K562 (cell line): ENCODE data around the gene RORB.

Experiments used
- ATF7 ChIP-seq: fragments of 450-650 bp; IDR thresholded peaks from 2 replicates; pipeline ENCODE4 v1.7.1; 2014; ENCODE audit warnings: mild to moderate bottlenecking, moderate library complexity
- EP300 ChIP-seq: IDR thresholded peaks from 2 replicates; pipeline ENCODE4 v1.6.1; 2012; ENCODE audit warnings: low read length, improper control_type of control experiment
- POLR2A ChIP-seq: fragments of 450-650 bp; conservative IDR thresholded peaks from 2 replicates; pipeline ENCODE4 v1.6.1; 2016
- POU5F1 ChIP-seq: fragments of 150-350 bp; IDR thresholded peaks from 2 replicates; pipeline ENCODE4 v1.6.1; 2014; ENCODE audit warnings: borderline replicate concordance, low read length, low read depth, mild to moderate bottlenecking; ENCODE audit not compliant: partially characterized antibody
- ZFP1 ChIP-seq: fragments of 450-650 bp; formaldehyde crosslinking; IDR thresholded peaks from 2 replicates; pipeline ENCODE4 v1.4.0; 2020; ENCODE audit warnings: mild to moderate bottlenecking, mixed read lengths
- ZFX ChIP-seq: sonication (generic); formaldehyde crosslinking; IDR thresholded peaks from 2 replicates; pipeline ENCODE4 v1.8.0; 2022; ENCODE audit warnings: mild to moderate bottlenecking, missing genetic modification reagents, moderate library complexity
- TF ChIP-seq, protein P1 (sequence below): sonication (generic); formaldehyde crosslinking; IDR thresholded peaks from 2 replicates; pipeline ENCODE4 v1.8.0; 2022; ENCODE audit warnings: mild to moderate bottlenecking, missing genetic modification reagents
- TF ChIP-seq, protein P2 (sequence below), 2 experiments: fragments of 450-650 bp; formaldehyde crosslinking in 1 of 2; IDR thresholded peaks; 2 replicates each; pipeline versions ENCODE4 v1.4.0 to v1.6.1; 2014 to 2020; ENCODE audit warnings: mild to moderate bottlenecking in 2 of 2, borderline replicate concordance in 1 of 2, low read depth in 1 of 2
- TF ChIP-seq, protein P3 (sequence below): sonication (generic); formaldehyde crosslinking; IDR thresholded peaks from 2 replicates; pipeline ENCODE4 v1.8.1; 2023; ENCODE audit warnings: mild to moderate bottlenecking, missing genetic modification reagents, moderate library complexity
- TF ChIP-seq, protein P4 (sequence below): sonication (generic); formaldehyde crosslinking; IDR thresholded peaks from 2 replicates; pipeline ENCODE4 v1.8.0; 2022; ENCODE audit warnings: missing genetic modification reagents, mild to moderate bottlenecking, moderate library complexity, borderline replicate concordance
- TF ChIP-seq, protein P5 (sequence below), 3 experiments: IDR thresholded peaks in 2 of 3; conservative IDR thresholded peaks in 1 of 3; 2 replicates each; pipeline ENCODE4 v1.5.1; 2011 to 2012; ENCODE audit warnings: low read length in 3 of 3, mild to moderate bottlenecking in 3 of 3, control low read depth in 2 of 3, improper control_type of control experiment in 1 of 3, inconsistent platforms in 1 of 3, low read depth in 1 of 3, mixed read lengths in 1 of 3, moderate library complexity in 1 of 3; ENCODE audit not compliant: insufficient read depth in 2 of 3

DNA sequence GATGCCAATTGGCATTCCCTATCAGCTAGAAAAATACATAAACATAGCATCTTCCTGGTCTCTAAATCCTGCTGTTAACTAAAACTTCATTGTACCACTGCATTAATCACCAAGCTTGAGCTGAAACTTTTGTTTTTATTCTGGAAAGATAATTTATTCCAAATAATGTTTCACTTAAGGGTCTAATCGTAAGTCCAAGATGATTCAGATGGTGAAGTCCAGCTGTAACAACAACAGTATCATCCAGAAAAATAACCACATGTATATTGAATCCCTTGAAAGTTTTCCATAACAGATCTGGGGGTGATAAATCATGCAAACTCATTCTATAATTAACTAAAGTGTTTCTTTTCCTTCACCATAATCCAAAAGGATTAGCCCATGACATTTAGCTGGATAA lies 23.9 kb downstream of the RORB start:
- TF ChIP-seq POLR2A (no peak), EP300 (no peak), POU5F1 (no peak), ZFP1 (no peak), ATF7 (no peak), ZFX (CRISPR knock-in tag) (no peak)
- TF ChIP-seq, protein P1, sequence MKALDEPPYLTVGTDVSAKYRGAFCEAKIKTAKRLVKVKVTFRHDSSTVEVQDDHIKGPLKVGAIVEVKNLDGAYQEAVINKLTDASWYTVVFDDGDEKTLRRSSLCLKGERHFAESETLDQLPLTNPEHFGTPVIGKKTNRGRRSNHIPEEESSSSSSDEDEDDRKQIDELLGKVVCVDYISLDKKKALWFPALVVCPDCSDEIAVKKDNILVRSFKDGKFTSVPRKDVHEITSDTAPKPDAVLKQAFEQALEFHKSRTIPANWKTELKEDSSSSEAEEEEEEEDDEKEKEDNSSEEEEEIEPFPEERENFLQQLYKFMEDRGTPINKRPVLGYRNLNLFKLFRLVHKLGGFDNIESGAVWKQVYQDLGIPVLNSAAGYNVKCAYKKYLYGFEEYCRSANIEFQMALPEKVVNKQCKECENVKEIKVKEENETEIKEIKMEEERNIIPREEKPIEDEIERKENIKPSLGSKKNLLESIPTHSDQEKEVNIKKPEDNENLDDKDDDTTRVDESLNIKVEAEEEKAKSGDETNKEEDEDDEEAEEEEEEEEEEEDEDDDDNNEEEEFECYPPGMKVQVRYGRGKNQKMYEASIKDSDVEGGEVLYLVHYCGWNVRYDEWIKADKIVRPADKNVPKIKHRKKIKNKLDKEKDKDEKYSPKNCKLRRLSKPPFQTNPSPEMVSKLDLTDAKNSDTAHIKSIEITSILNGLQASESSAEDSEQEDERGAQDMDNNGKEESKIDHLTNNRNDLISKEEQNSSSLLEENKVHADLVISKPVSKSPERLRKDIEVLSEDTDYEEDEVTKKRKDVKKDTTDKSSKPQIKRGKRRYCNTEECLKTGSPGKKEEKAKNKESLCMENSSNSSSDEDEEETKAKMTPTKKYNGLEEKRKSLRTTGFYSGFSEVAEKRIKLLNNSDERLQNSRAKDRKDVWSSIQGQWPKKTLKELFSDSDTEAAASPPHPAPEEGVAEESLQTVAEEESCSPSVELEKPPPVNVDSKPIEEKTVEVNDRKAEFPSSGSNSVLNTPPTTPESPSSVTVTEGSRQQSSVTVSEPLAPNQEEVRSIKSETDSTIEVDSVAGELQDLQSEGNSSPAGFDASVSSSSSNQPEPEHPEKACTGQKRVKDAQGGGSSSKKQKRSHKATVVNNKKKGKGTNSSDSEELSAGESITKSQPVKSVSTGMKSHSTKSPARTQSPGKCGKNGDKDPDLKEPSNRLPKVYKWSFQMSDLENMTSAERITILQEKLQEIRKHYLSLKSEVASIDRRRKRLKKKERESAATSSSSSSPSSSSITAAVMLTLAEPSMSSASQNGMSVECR (CRISPR knock-in tag): no peak
- TF ChIP-seq, protein P2, sequence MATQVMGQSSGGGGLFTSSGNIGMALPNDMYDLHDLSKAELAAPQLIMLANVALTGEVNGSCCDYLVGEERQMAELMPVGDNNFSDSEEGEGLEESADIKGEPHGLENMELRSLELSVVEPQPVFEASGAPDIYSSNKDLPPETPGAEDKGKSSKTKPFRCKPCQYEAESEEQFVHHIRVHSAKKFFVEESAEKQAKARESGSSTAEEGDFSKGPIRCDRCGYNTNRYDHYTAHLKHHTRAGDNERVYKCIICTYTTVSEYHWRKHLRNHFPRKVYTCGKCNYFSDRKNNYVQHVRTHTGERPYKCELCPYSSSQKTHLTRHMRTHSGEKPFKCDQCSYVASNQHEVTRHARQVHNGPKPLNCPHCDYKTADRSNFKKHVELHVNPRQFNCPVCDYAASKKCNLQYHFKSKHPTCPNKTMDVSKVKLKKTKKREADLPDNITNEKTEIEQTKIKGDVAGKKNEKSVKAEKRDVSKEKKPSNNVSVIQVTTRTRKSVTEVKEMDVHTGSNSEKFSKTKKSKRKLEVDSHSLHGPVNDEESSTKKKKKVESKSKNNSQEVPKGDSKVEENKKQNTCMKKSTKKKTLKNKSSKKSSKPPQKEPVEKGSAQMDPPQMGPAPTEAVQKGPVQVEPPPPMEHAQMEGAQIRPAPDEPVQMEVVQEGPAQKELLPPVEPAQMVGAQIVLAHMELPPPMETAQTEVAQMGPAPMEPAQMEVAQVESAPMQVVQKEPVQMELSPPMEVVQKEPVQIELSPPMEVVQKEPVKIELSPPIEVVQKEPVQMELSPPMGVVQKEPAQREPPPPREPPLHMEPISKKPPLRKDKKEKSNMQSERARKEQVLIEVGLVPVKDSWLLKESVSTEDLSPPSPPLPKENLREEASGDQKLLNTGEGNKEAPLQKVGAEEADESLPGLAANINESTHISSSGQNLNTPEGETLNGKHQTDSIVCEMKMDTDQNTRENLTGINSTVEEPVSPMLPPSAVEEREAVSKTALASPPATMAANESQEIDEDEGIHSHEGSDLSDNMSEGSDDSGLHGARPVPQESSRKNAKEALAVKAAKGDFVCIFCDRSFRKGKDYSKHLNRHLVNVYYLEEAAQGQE (IDR thresholded peaks at IDR 0.05; ENCODE audit: borderline replicate concordance): no peak
- TF ChIP-seq, protein P2 (CRISPR knock-in tag; IDR thresholded peaks at IDR 0.05; ENCODE audit: low read depth): no peak
- TF ChIP-seq, protein P3, sequence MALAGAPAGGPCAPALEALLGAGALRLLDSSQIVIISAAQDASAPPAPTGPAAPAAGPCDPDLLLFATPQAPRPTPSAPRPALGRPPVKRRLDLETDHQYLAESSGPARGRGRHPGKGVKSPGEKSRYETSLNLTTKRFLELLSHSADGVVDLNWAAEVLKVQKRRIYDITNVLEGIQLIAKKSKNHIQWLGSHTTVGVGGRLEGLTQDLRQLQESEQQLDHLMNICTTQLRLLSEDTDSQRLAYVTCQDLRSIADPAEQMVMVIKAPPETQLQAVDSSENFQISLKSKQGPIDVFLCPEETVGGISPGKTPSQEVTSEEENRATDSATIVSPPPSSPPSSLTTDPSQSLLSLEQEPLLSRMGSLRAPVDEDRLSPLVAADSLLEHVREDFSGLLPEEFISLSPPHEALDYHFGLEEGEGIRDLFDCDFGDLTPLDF (CRISPR knock-in tag): no peak
- TF ChIP-seq, protein P4, sequence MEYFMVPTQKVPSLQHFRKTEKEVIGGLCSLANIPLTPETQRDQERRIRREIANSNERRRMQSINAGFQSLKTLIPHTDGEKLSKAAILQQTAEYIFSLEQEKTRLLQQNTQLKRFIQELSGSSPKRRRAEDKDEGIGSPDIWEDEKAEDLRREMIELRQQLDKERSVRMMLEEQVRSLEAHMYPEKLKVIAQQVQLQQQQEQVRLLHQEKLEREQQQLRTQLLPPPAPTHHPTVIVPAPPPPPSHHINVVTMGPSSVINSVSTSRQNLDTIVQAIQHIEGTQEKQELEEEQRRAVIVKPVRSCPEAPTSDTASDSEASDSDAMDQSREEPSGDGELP (CRISPR knock-in tag): no peak
- TF ChIP-seq, protein P5, sequence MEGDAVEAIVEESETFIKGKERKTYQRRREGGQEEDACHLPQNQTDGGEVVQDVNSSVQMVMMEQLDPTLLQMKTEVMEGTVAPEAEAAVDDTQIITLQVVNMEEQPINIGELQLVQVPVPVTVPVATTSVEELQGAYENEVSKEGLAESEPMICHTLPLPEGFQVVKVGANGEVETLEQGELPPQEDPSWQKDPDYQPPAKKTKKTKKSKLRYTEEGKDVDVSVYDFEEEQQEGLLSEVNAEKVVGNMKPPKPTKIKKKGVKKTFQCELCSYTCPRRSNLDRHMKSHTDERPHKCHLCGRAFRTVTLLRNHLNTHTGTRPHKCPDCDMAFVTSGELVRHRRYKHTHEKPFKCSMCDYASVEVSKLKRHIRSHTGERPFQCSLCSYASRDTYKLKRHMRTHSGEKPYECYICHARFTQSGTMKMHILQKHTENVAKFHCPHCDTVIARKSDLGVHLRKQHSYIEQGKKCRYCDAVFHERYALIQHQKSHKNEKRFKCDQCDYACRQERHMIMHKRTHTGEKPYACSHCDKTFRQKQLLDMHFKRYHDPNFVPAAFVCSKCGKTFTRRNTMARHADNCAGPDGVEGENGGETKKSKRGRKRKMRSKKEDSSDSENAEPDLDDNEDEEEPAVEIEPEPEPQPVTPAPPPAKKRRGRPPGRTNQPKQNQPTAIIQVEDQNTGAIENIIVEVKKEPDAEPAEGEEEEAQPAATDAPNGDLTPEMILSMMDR (IDR thresholded peaks at IDR 0.05 in 2 of 3, conservative IDR thresholded peaks at IDR 0.05 in 1 of 3; ENCODE audit: insufficient read depth in 2 of 3, low read depth in 1 of 3, low read length in 3 of 3): no peak
